Measurements from ENCODE around the gene GTF2F1.

DNA sequence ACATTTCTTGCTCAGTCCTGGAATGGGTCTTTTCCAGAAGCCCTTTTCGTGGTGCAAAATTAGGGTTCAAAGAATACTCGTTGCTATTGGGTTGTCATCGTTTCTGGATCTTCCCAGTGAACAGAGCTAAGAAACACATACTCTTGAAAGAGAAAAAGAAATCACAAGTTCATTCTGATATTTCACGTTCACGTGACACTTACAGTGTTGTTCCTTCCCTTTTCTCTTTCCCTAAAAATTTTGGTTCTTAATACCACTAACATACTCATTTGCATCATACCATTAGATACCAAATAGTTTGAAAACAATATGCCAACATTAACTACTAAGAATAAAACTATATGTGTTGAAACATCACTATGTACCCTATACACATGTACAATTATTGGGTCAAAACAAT lies 13.4 kb upstream of the GTF2F1 start:
- TF ChIP-seq, protein P1, sequence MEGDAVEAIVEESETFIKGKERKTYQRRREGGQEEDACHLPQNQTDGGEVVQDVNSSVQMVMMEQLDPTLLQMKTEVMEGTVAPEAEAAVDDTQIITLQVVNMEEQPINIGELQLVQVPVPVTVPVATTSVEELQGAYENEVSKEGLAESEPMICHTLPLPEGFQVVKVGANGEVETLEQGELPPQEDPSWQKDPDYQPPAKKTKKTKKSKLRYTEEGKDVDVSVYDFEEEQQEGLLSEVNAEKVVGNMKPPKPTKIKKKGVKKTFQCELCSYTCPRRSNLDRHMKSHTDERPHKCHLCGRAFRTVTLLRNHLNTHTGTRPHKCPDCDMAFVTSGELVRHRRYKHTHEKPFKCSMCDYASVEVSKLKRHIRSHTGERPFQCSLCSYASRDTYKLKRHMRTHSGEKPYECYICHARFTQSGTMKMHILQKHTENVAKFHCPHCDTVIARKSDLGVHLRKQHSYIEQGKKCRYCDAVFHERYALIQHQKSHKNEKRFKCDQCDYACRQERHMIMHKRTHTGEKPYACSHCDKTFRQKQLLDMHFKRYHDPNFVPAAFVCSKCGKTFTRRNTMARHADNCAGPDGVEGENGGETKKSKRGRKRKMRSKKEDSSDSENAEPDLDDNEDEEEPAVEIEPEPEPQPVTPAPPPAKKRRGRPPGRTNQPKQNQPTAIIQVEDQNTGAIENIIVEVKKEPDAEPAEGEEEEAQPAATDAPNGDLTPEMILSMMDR (IDR thresholded peaks at IDR 0.05; ENCODE audit: low read length), result no peak
- TF ChIP-seq EZH2 (optimal IDR thresholded peaks at IDR 0.05; ENCODE audit: low read depth, low read length), result no peak
- TF ChIP-seq EZH2phosphoT487 (IDR thresholded peaks at IDR 0.05; ENCODE audit: low read length), result no peak
